Measurements from ENCODE around the gene SPOCK1.

The SPOCK1 gene

GRCh38 chr5:137088175-137088574 is 411.0 kb downstream of the SPOCK1 start:
- POLR2A ChIA-PET, result no interaction called here
- CTCF ChIA-PET, result interaction anchor here (1.4 to 2.4 kb wide), 2 partner anchors 9 to 12 kb away, joined by 4 to 10 read pairs; no protein-coding TSS in a partner anchor
- TF ChIP-seq, protein P1, sequence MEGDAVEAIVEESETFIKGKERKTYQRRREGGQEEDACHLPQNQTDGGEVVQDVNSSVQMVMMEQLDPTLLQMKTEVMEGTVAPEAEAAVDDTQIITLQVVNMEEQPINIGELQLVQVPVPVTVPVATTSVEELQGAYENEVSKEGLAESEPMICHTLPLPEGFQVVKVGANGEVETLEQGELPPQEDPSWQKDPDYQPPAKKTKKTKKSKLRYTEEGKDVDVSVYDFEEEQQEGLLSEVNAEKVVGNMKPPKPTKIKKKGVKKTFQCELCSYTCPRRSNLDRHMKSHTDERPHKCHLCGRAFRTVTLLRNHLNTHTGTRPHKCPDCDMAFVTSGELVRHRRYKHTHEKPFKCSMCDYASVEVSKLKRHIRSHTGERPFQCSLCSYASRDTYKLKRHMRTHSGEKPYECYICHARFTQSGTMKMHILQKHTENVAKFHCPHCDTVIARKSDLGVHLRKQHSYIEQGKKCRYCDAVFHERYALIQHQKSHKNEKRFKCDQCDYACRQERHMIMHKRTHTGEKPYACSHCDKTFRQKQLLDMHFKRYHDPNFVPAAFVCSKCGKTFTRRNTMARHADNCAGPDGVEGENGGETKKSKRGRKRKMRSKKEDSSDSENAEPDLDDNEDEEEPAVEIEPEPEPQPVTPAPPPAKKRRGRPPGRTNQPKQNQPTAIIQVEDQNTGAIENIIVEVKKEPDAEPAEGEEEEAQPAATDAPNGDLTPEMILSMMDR (IDR thresholded peaks at IDR 0.05; ENCODE audit: control extremely low read depth, extremely low read depth, low read depth, missing control alignments), result no peak
- no peak for DNase-seq (ENCODE audit: extremely low spot score)

DNA sequence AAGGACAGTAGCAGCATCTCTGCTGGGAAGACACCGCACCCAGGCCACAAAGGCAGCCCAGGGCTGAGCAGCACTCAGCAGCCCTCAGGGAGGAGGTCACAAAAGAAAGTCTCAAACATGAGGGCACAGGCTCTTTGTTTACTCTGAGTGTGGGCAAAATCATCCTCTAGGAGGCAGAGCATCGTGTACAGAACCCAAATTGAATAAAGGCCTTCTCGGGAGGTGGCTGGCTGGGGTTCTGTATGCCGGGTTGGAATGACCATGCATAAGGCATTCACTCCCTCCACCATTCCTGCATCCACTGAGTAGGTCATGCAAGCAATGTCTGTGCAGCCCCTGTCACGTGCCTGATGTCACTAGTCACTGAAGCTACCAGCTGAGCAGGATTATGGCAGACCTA is 412.8 kb downstream of the SPOCK1 start:
- TF ChIP-seq, protein P1 (IDR thresholded peaks at IDR 0.05; ENCODE audit: control extremely low read depth, extremely low read depth, low read depth, missing control alignments), result no peak
- CTCF ChIA-PET, result interaction anchor here (1.7 to 2.4 kb wide), 2 partner anchors 11 to 13 kb away, joined by 4 to 10 read pairs; no protein-coding TSS in a partner anchor
- POLR2A ChIA-PET, result no interaction called here
- no peak for DNase-seq (ENCODE audit: extremely low spot score)

DNA sequence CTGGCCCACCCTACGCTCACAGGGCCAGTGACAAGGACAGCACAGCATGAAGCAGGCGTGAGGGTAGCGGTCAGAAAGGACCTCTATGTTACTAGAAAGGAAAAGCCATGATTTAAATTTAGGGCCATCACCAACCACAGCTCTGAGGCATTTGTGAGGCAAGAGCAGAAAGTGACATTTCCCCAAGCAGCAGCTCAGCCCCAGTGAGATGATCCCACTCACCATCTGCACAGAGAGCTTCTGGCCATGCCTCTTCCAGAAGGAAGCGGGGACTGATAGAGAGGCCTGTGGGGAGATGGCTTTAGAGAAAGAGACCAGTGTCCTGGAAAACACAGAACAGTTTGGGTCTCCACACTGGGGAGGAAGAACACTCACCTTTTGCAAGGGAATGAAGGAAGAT is 413.9 kb downstream of the SPOCK1 start:
- ChIA-PET POLR2A (no interaction called here), CTCF (interaction anchor here (1.7 kb wide), 1 partner anchor 15 kb away, joined by 4 read pairs; no protein-coding TSS in a partner anchor)
- DNase-seq (ENCODE audit: extremely low spot score), result no peak
- TF ChIP-seq, protein P1 (IDR thresholded peaks at IDR 0.05; ENCODE audit: control extremely low read depth, extremely low read depth, low read depth, missing control alignments), result no peak

GRCh38 chr5:137084016-137084415 is 415.1 kb downstream of the SPOCK1 start:
- POLR2A ChIA-PET, result no interaction called here
- TF ChIP-seq, protein P1 (IDR thresholded peaks at IDR 0.05; ENCODE audit: control extremely low read depth, extremely low read depth, low read depth, missing control alignments), result no peak
- no peak for DNase-seq (ENCODE audit: extremely low spot score)
- CTCF ChIA-PET, result interaction anchor here (1.2 kb wide), 3 partner anchors 9 to 236 kb away, joined by 3 to 7 read pairs (median 3); no protein-coding TSS in a partner anchor

- ChIA-PET POLR2A (no interaction called here), CTCF (interaction anchor here (0.8 to 1.2 kb wide), 2 partner anchors 8 to 237 kb away, joined by 3 read pairs; no protein-coding TSS in a partner anchor)
- TF ChIP-seq, protein P1 (IDR thresholded peaks at IDR 0.05; ENCODE audit: control extremely low read depth, extremely low read depth, low read depth, missing control alignments), result no peak
- no peak for DNase-seq (ENCODE audit: extremely low spot score)
Observed at GRCh38 chr5:137082951-137083350, 416.2 kb downstream of the SPOCK1 start.

DNA sequence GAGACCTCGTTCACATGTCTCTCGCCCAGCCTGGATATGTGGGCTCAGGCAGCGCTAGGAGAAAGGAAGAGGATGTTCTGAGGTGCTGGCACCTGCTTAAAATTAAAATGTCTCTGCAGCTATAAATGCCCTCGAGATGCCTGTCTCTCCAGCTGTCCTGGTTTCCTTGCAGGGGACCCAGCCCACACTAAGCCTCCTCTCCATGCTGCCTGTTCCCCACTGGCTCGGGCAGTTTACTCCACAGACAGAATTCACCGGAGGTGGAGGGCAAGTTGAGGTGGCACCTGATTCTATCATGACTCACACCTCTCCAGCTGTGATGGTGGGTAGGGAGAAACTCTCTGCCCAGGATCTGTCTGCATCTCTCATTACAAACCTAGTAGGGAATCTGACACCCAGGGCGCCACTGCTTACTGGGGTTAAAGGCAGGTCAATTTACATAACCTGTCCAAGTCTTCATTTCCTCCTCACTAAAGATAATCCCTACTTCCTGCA is 420.9 kb downstream of the SPOCK1 start:
- POLR2A ChIA-PET, result no interaction called here
- TF ChIP-seq, protein P1 (IDR thresholded peaks at IDR 0.05; ENCODE audit: control extremely low read depth, extremely low read depth, low read depth, missing control alignments), result no peak
- no peak for DNase-seq (ENCODE audit: extremely low spot score)
- CTCF ChIA-PET, result interaction anchor here (1.9 kb wide), 1 partner anchor 8 kb away, joined by 4 read pairs; no protein-coding TSS in a partner anchor

All from GM10248 (cell line).